Frontal cortex (tissue), 4 donors: ENCODE measurements around the gene PGM5. TPM values are rescaled to one million over a fixed set of nuclear protein-coding genes. Genes with fewer than 3 reads are reported as not detected.

ENCODE experiments used
- DNase-seq, 2 donors: peaks; one replicate each; pipeline ENCODE4 v3.0.0; 2012; ENCODE audit warnings: low spot score in 2 of 2
- FAIRE-seq: peaks from 2 replicates; lab custom pipeline; 2012; peaks lifted over from hg19 to GRCh38; lab: Jason Lieb, UNC
- total RNA-seq: library from RNA; depleted of rRNA; stranded (reverse); fragments of >200 nt; gene quantifications from one replicate; pipeline ENCODE4 v1.2.3, GENCODE V29; 2014
- donor health status: control.
- donor health status: control.
- donor health status: control.

The PGM5 gene
- total RNA-seq, 1 donor from 2014 or later = 3.3 TPM

GRCh38 chr9:68427216-68427977 is 71.0 kb downstream of the PGM5 start:
- FAIRE-seq = no peak
- DNase-seq = no peak

GRCh38 chr9:68428481-68428880 is 72.1 kb downstream of the PGM5 start:
- DNase-seq (no peak), FAIRE-seq (no peak)

DNA sequence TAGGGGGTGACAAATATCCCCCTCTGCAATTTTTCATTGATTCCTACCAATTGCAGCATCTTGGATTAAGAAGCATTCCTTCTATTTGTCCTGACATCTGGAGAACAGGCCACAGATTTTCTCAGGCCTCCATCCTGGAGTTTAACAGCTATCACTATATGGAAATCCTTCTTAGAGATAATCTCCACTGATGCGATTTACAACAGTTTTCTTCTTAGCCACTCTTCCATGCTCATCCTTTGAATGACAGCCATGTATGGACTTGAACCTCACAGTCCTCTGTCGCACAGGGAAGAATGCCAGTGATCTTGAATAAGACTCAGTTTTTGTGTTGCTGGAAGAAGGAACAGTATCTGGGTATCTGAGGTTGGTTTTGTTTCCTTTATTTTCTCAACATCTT is 73.2 kb downstream of the PGM5 start:
- no peak for DNase-seq

GRCh38 chr9:68431307-68431706 is 74.9 kb downstream of the PGM5 start:
- FAIRE-seq (no peak), DNase-seq (no peak)

More for the DNA sequence above, 73.2 kb downstream of the PGM5 start:
- no peak for FAIRE-seq

DNA sequence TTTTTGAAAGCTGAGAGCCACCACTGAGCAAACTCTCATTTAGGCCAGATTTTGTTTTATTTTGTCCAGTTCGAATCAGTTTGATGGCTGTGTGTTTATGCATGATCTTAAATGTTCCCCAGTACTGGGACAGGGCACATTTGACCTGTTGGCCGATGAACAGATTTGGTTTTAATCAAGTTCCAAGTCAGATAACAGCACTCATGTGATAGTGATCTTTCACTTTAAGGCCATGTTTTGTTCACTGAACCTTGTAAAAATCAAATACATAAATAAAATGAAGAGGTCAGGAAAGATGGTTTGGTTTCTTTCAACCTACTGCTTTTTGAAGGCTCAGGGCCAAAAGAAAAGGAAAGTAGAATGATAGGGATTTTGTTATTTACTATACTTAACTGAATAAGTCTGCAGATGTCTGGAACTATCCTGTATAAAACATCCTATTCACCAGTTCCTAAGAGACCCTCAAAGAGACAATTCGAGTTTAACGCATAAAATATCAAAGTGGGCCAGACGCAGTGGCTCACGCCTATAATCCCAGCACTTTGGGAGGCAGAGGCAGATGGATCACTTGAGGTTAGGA is 77.2 kb downstream of the PGM5 start:
- DNase-seq (no peak), FAIRE-seq (no peak)

DNA sequence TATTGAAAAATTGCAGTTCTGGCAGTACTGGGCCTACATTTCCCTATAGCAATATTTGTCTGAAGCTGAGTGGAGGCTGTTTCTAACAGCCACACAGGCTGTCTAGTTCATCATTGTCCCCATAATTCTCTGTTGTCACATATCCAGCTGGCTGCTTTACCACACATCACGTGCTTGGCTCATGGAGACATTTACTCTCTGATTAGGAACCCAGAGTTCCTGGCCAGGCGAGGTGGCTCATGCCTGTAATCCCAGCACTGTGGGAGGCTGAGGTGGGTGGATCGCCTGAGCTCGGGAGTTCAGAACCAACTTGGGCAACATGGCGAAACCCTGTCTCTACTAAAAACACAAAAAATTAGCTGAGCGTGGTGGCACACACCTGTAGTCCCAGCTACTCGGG is 81.4 kb downstream of the PGM5 start:
- DNase-seq (no peak), FAIRE-seq (no peak)

- FAIRE-seq (no peak), DNase-seq (no peak)
Observed at GRCh38 chr9:68443624-68444023, 87.2 kb downstream of the PGM5 start.

- FAIRE-seq (no peak), DNase-seq (no peak)
Observed at GRCh38 chr9:68446836-68447235, 90.4 kb downstream of the PGM5 start.

DNA sequence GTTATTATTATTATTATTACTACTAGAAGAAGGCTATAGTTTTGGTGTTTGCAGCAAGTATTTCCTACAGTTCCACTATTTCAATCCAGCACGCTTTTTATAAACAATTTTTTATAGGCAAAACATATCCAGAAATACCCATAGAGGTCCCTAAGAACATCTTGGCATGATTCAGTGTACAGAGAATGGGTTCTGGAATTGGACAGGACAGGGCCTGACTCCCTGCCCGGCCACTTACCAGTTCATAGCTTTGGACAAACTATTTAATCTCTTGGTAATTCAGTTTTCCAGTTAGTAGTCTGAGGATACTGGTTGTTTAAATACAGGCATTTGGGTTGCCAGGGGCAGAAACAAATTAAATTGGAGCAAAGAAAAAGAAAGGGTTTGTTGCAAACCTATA is 91.2 kb downstream of the PGM5 start:
- FAIRE-seq = no peak

DNA sequence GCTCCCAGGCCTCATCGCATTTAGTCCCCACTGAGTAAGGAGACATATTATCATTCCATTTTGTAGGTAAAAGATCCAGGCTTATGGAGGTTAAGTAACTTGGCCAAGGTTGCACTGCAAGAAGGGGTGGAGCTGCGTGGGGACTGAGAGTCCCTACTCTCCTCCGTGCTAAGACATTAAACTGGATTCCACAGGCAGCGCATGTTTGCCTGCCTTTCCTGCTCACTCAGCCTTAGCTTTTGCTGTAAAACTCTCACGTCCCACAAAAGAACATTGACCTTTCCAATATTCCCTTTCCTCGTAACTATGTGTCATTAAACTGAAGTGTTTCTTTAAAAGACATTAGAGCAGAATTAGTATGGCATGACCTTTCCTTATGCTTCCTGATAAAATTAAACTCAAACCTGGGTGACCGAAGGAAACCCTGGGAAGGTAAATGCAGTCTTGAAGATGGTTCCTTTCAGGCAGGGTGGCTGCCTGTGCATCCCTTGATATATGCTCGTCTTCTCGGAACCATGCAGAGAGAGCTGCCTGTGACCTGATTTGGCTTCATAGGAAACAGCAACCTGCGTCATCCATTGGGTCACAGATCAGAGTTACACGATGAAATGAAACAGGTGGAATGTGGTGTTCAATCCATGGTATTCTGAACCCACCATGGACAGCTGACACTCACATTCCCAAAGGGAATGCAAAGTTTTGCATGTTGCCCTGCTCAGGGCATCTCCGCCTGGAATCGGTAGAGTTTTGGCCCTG is 98.3 kb downstream of the PGM5 start:
- no peak for DNase-seq
- no peak for FAIRE-seq

More for the DNA sequence above, 91.2 kb downstream of the PGM5 start:
- DNase-seq = no peak

DNA sequence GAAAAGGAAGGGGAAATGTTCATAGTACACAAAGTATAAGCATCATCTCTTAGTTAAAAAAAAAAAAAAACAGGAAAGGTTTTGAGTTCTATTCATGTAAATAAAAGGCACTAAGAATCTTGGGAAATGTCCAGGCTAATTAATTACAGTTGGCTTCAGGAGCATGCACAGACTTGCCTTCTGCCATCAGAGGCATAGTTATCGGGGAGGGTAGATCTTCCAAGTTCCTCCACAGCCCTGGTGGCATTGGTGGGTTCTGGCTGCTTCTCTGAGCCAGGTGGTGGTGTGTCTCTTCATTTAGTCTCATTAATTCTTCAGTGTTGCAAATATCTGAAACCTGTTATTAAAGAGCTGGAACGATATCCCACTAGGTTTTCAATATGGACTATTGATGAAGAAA is 99.0 kb downstream of the PGM5 start:
- FAIRE-seq (no peak), DNase-seq (no peak)

DNA sequence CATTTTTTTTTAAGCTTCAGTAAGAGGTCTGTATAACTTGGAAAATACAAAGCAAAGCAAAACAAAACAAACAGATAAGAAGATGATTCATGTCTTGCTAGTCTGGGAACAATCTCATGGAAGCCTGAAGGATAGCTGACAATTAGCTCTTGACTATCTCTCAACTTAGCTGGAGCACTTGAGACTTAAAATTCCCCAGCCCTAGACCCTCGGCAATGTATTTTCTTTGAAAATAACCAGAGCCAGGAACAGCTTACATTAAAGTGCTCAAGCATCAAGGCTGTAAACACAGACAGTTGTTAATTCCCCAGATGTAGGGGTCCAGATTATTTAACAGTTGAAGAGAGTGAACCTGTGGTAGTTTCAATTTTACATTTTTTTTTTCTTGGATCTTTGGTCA is 101.4 kb downstream of the PGM5 start:
- FAIRE-seq (no peak), DNase-seq (no peak)

- DNase-seq (no peak), FAIRE-seq (no peak)
Observed at GRCh38 chr9:68458918-68459317, 102.5 kb downstream of the PGM5 start.

DNA sequence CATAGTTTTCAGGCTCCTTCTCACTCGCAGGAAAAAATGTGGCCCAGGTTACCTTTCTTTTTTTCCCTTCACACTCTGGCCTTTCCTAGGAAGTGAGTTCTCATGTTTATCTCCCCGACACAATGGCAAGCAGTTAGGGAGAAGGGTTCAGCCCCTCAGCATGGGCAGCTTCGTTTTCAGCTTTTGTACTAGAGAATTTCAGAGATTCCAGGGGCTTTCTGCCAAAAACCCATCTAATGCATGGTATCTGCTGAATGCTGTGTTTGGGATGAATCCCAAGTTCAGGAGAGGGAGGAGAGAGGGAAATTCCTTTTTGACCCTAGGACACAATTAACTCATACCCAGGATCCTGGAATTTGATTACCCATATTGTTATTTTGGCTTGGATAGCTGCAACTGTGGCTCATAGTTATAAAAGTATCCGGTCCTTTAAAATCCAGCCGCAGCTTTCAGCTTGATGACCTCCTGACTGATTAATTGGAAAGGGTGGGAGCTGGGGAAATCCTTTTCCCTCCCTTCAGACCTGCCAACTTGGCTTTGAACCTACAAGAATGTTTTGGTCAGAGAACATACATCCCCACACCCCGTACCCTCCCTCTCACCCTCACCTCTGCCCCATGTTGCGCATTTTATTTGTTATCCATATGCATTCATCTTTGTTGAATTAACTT is 105.8 kb downstream of the PGM5 start:
- FAIRE-seq = no peak
- no peak for DNase-seq

- FAIRE-seq (no peak), DNase-seq (no peak)
Observed at GRCh38 chr9:68470067-68470466, 113.7 kb downstream of the PGM5 start.

GRCh38 chr9:68470634-68471033 is 114.2 kb downstream of the PGM5 start:
- FAIRE-seq (no peak), DNase-seq (no peak)

GRCh38 chr9:68472119-68472518 is 115.7 kb downstream of the PGM5 start:
- FAIRE-seq = no peak
- no peak for DNase-seq

- DNase-seq (no peak), FAIRE-seq (no peak)
Observed at GRCh38 chr9:68473790-68474189, 117.4 kb downstream of the PGM5 start.

DNA sequence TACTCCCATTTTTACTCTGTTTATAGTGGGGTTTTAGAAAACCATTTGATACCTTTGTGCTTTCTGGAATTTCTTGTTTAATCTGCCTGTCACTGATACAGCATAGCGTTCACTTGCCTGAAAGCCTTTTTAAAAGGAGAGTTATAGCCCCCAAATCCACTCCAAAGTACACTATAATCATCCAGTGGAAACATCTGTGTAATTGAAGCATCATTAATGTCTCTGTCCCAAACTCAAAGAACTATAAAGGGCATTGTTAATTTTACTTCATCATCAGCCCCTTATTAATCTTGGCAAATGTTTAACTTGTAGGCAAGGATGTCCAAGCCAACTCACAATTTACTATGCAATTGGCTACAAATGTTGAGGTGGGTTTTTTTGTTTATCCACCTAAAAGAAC is 120.0 kb downstream of the PGM5 start:
- DNase-seq (no peak), FAIRE-seq (no peak)

DNA sequence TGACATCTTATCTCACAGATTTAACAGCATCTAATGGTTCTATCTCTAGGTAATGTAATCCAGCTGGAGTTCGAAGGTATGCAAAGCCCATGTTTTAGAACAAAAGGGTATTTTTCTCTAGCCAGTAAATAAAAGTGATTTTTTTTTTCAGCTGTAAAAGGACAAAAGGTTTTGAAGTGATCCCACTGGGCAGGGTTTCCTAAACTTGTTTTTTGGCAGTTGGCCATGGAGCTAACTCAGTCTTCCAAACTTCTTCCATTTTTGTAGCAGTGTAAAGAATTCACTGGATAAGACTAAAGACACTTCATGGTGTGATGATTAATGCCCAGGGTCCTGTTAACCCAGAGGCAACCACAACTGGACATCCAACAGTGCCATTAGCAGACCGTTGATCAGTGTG is 120.4 kb downstream of the PGM5 start:
- no peak for FAIRE-seq
- no peak for DNase-seq

- DNase-seq (no peak), FAIRE-seq (no peak)
Observed at GRCh38 chr9:68480807-68481206, 124.4 kb downstream of the PGM5 start.
